Transverse colon (tissue), 4 donors: ENCODE data around the gene NT5DC1. TPM values are rescaled to one million over a fixed set of nuclear protein-coding genes. Genes with fewer than 3 reads are reported as not detected.

ENCODE experiments used
- DNase-seq: peaks from one replicate; pipeline ENCODE4 v3.0.0-alpha.2; 2019
- H3K27ac ChIP-seq, 4 donors: fragments of 200-600 bp; sonication (generic); 2 replicates each; pipeline ENCODE4 v1.5.1; 2016 to 2018; ENCODE audit warnings: inconsistent platforms in 4 of 4
- H3K27me3 ChIP-seq: fragments of 200-600 bp; sonication (generic); 2 replicates; pipeline ENCODE4 v1.5.1; 2017; ENCODE audit warnings: inconsistent platforms
- H3K36me3 ChIP-seq, 4 donors: fragments of 200-600 bp; sonication (generic); 2 replicates each; pipeline ENCODE4 v1.5.1; 2017 to 2019; ENCODE audit warnings: inconsistent platforms in 4 of 4
- H3K4me1 ChIP-seq, 4 donors: fragments of 200-600 bp; sonication (generic); 2 replicates each; pipeline ENCODE4 v1.5.1; 2017 to 2020; ENCODE audit warnings: inconsistent platforms in 4 of 4
- H3K4me3 ChIP-seq, 4 donors: fragments of 200-600 bp; sonication (generic); 1 replicate in 1 of 4; 2 replicates in 3 of 4; pipeline versions ENCODE4 v1.5.1 to v1.6.1; 2017 to 2019; ENCODE audit warnings: inconsistent platforms in 4 of 4
- H3K9me3 ChIP-seq, 2 donors: fragments of 200-600 bp; sonication (generic); 2 replicates each; pipeline ENCODE4 v1.5.1; 2017 to 2019; ENCODE audit warnings: inconsistent platforms in 2 of 2
- EP300 ChIP-seq: sonication (generic); formaldehyde crosslinking; IDR thresholded peaks from one replicate; pipeline ENCODE4 v1.6.1; 2017; ENCODE audit warnings: antibody characterized with exemption, low read depth
- POLR2A ChIP-seq: fragments of 450-650 bp; IDR thresholded peaks from one replicate; pipeline ENCODE4 v1.6.1; 2016; ENCODE audit warnings: antibody characterized with exemption, mild to moderate bottlenecking, moderate library complexity
- POLR2AphosphoS5 ChIP-seq, 3 donors: sonication (generic); formaldehyde crosslinking; IDR thresholded peaks; one replicate each; pipeline ENCODE4 v1.6.1; 2016; ENCODE audit warnings: antibody characterized with exemption in 3 of 3
- WGBS, 2 donors: methylation state at CpG; one replicate each; pipeline ENCODE4 v1.1.5; 2018; ENCODE audit warnings: low coverage in 1 of 2; 5-methylcytosine and 5-hydroxymethylcytosine counted together
- in situ Hi-C, 4 donors: fragments of 200-750 bp; cut with MboI; loops; one replicate each; pipeline versions ENCODE4 v1.15.0 to v1.15.1; 2017; ENCODE audit warnings: low sequenced_read_pairs in 3 of 4, low pct_ligation_motif_present in 1 of 4, low pct_unique_long_range_greater_than_20kb in 1 of 4
- intact Hi-C: fragments of 100-400 bp; cut with DNase I; formaldehyde crosslinking; loops from one replicate; pipeline ENCODE4 v1.15.1; 2023; ENCODE audit warnings: low total_unique reads
- total RNA-seq, 4 donors: library from RNA; depleted of rRNA; stranded (reverse); fragments of >200 nt; gene quantifications; one replicate each; pipeline ENCODE4 v1.1.0, GENCODE V29; 2016
- TF ChIP-seq, protein P1 (sequence below), 5 experiments: fragments of 200-600 bp in 3 of 5; fragments of 450-650 bp in 2 of 5; sonication (generic) in 3 of 5; IDR thresholded peaks; 1 replicate in 2 of 5; 2 replicates in 3 of 5; pipeline ENCODE4 v1.5.1; 2016 to 2017; ENCODE audit warnings: antibody characterized with exemption in 5 of 5, inconsistent platforms in 3 of 5, mild to moderate bottlenecking in 2 of 5, moderate library complexity in 1 of 5

The NT5DC1 gene
- total RNA-seq, 4 donors from 2014 or later: 5.4 to 18.6 (median 12.4) TPM

DNA sequence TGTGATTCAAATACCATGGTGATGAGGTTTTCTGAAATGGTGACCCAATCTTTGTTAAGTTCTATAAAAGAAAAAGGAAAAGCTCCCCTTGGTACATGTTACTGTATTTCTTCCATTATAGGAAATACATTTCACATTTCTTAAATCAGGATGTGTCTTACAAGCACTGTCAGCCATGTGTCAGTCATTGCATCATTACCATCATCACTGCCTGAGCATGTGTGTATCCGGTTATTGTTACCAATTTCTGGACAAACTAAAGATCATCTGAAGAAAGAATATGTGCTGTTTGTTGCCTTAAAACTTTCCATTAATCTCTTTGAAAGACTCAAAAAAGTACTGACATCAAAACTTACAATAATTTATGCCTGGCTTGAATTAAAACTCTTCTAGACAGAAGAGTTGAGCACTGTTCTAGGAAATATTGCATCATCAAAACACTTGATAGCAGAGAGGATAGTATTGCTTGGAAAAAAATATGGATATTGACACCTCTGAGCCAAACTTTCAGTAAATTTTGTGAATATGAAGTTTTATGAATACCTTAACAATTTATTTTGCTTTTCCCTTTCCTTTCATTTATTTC lies 186.2 kb downstream of the NT5DC1 start:
- intact Hi-C loops (loop anchor here (10.0 kb wide), 1 partner anchor 248 kb away; no protein-coding TSS in a partner anchor), in situ Hi-C loops (loop anchor here in 2 of 4 donors (10.0 to 25.0 kb wide), 3 partner anchors 125 to 375 kb away; partner anchors contain the start of gene ZUP1 (in 1 of the 2))
- TF ChIP-seq POLR2AphosphoS5 (IDR thresholded peaks at IDR 0.05): no peak
- TF ChIP-seq POLR2A: no peak
- TF ChIP-seq, protein P1, sequence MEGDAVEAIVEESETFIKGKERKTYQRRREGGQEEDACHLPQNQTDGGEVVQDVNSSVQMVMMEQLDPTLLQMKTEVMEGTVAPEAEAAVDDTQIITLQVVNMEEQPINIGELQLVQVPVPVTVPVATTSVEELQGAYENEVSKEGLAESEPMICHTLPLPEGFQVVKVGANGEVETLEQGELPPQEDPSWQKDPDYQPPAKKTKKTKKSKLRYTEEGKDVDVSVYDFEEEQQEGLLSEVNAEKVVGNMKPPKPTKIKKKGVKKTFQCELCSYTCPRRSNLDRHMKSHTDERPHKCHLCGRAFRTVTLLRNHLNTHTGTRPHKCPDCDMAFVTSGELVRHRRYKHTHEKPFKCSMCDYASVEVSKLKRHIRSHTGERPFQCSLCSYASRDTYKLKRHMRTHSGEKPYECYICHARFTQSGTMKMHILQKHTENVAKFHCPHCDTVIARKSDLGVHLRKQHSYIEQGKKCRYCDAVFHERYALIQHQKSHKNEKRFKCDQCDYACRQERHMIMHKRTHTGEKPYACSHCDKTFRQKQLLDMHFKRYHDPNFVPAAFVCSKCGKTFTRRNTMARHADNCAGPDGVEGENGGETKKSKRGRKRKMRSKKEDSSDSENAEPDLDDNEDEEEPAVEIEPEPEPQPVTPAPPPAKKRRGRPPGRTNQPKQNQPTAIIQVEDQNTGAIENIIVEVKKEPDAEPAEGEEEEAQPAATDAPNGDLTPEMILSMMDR (IDR thresholded peaks at IDR 0.05): no peak
- no peak for TF ChIP-seq EP300
- H3K4me1 ChIP-seq: no peaks in the 10 kb centered on the region
- H3K4me3 ChIP-seq: no peak overlapping the region
- no peaks in the 10 kb centered on the region for H3K27me3 ChIP-seq
- no peak overlapping the region for H3K27ac ChIP-seq
- no peaks in the 10 kb centered on the region for H3K9me3 ChIP-seq
- DNase-seq: no peak
- H3K36me3 ChIP-seq: no peaks in the 10 kb centered on the region
- WGBS, 2 donors: 79 to 80% methylated on average over 1 of the region's 1 CpG

DNA sequence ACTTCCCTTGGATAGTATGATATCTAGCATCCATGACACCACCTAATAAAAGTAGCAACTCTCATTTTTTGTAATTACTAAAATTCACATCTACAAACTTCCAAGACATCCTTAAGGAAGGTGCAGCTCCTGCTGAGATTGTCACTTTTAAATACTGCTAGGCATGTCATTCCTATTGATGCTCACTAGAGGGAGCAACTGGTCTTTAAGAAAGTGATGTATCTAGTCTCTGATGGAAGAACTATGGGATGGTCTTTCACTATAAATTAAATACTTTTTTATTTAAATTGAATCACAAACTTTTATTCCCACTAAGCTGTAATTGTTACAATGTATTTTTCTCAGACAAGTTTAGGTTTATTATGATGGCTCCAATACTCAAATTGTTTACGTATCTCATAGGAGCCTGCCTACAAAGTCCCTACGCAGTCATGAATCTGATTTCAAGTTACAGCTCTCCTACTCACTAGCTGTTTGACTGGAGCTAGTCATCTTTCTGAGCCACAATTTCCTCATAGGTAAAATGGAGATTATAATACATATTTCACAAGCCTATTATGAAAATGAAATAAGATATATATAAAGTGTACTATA lies 187.1 kb downstream of the NT5DC1 start:
- intact Hi-C loops (loop anchor here (10.0 kb wide), 1 partner anchor 247 kb away; no protein-coding TSS in a partner anchor), in situ Hi-C loops (loop anchor here in 2 of 4 donors (10.0 to 25.0 kb wide), 3 partner anchors 125 to 375 kb away; partner anchors contain the start of gene ZUP1 (in 1 of the 2))
- no peak for DNase-seq
- WGBS, 2 donors: 80 to 92% methylated on average over 2 of the region's 2 CpGs
- Histone ChIP-seq H3K9me3 (no peaks in the 10 kb centered on the region), H3K27me3 (no peaks in the 10 kb centered on the region), H3K4me1 (no peaks in the 10 kb centered on the region), H3K27ac (no peak overlapping the region), H3K36me3 (no peaks in the 10 kb centered on the region), H3K4me3 (no peak overlapping the region)
- TF ChIP-seq POLR2A (no peak), EP300 (no peak), POLR2AphosphoS5 (IDR thresholded peaks at IDR 0.05) (no peak)
- TF ChIP-seq, protein P1 (IDR thresholded peaks at IDR 0.05): peak; percentile 76 to 93 (median 87)

DNA sequence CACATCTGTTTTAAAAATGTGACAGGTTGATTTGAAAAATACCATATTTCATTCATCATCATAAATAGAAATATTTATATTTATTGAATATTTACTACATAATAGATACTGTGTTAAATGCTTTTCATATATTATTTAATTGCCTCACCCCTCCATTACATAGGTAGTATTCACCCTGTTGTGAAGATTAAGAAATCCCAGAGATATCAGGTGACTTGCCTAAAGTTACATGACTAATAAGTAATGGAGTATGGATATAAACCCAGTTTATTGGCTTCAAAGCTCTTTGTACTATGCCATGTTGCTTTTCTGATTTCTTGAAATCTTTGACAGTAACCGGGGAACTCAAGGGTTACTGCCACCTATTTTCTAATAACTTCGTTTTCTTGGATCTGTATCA lies 189.2 kb downstream of the NT5DC1 start:
- in situ Hi-C loops: loop anchor here in 2 of 4 donors (10.0 to 25.0 kb wide), 3 partner anchors 122 to 372 kb away; partner anchors contain the start of gene ZUP1 (in 1 of the 2)
- WGBS, 2 donors: 87 to 88% methylated on average over 2 of the region's 2 CpGs
- Histone ChIP-seq H3K27ac (no peak overlapping the region), H3K36me3 (no peaks in the 10 kb centered on the region), H3K9me3 (no peaks in the 10 kb centered on the region), H3K4me1 (no peaks in the 10 kb centered on the region), H3K27me3 (no peaks in the 10 kb centered on the region), H3K4me3 (no peak overlapping the region)
- no peak for DNase-seq
- intact Hi-C loops: loop anchor here (10.0 kb wide), 1 partner anchor 245 kb away; no protein-coding TSS in a partner anchor
- no peak for TF ChIP-seq POLR2A
- TF ChIP-seq, protein P1 (IDR thresholded peaks at IDR 0.05): no peak
- no peak for TF ChIP-seq POLR2AphosphoS5 (IDR thresholded peaks at IDR 0.05)
- no peak for TF ChIP-seq EP300

DNA sequence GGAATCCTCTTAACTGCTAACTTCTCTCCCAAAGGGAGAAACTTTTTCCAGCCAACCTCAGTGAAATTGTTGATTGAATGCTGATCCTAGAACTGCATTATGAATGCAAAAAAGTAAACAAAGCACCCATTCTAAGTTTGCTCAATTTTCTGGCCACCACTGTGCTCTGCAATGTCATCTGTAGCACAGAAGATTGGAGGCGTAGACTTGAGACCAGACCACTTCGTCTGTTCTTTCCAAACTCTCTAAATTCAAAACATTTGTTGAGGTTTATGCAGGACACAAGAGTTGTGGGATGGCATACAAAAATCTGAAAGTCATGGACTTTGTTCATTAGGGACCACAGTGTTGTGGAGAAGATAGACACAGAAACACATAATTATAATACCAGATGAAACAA lies 190.1 kb downstream of the NT5DC1 start:
- in situ Hi-C loops (loop anchor here in 1 of 4 donors (10.0 to 25.0 kb wide), 3 partner anchors 122 to 372 kb away; partner anchors contain the start of gene ZUP1), intact Hi-C loops (no loop called here)
- no peaks in the 10 kb centered on the region for H3K36me3 ChIP-seq
- H3K9me3 ChIP-seq: no peaks in the 10 kb centered on the region
- DNase-seq: no peak
- no peak overlapping the region for H3K4me3 ChIP-seq
- H3K27ac ChIP-seq: no peak overlapping the region
- no peak for TF ChIP-seq POLR2A
- TF ChIP-seq POLR2AphosphoS5 (IDR thresholded peaks at IDR 0.05): no peak
- no peaks in the 10 kb centered on the region for H3K27me3 ChIP-seq
- WGBS, 2 donors: 84 to 100% methylated on average over 2 of the region's 2 CpGs
- H3K4me1 ChIP-seq: no peaks in the 10 kb centered on the region
